HepG2 (cell line): ENCODE data around the gene ZNF391. TPM values are rescaled to one million over a fixed set of nuclear protein-coding genes. Genes with fewer than 3 reads are reported as not detected.
A peak's percentile ranks its signal among the peaks of the same experiment; 100 is the strongest.

Source experiments
- AGO1 ChIP-seq: fragments of 200-400 bp; formaldehyde crosslinking; IDR thresholded peaks from 2 replicates; pipeline ENCODE4 v1.6.1; 2017; ENCODE audit warnings: mild to moderate bottlenecking, low read depth, low read length, moderate library complexity; ENCODE audit not compliant: poor library complexity, severe bottlenecking
- ATRX ChIP-seq: sonication (generic); formaldehyde crosslinking; IDR thresholded peaks from 2 replicates; pipeline ENCODE4 v1.4.0; 2020; ENCODE audit warnings: missing genetic modification reagents, borderline replicate concordance
- BATF2 ChIP-seq: sonication (generic); formaldehyde crosslinking; IDR thresholded peaks from 2 replicates; pipeline ENCODE4 v1.8.0; 2022; ENCODE audit warnings: mild to moderate bottlenecking, missing genetic modification reagents, moderate library complexity
- BHLHE40 ChIP-seq: IDR thresholded peaks from 2 replicates; pipeline ENCODE4 v1.6.1; 2011; ENCODE audit warnings: low read length, improper control_type of control experiment
- BRD4 ChIP-seq: sonication (generic); formaldehyde crosslinking; IDR thresholded peaks from 2 replicates; pipeline ENCODE4 v1.4.0; 2020; ENCODE audit warnings: missing genetic modification reagents
- CREM ChIP-seq, 2 experiments: sonication (generic) in 1 of 2; formaldehyde crosslinking in 1 of 2; IDR thresholded peaks; 2 replicates each; pipeline versions ENCODE4 v1.4.0 to v1.6.1; 2016 to 2020; ENCODE audit warnings: antibody characterized with exemption in 1 of 2, mild to moderate bottlenecking in 1 of 2, missing genetic modification reagents in 1 of 2
- FOXK2 ChIP-seq: fragments of 450-650 bp; IDR thresholded peaks from 2 replicates; pipeline ENCODE4 v1.6.1; 2016
- FOXP1 ChIP-seq, 2 experiments: fragments of 450-650 bp in 1 of 2; IDR thresholded peaks; 2 replicates each; pipeline ENCODE4 v1.6.1; 2017 to 2018; ENCODE audit warnings: antibody characterized with exemption in 1 of 2
- GLMP ChIP-seq: sonication (generic); formaldehyde crosslinking; IDR thresholded peaks from 2 replicates; pipeline ENCODE4 v1.9.0; 2021; ENCODE audit warnings: missing genetic modification reagents, mild to moderate bottlenecking, borderline replicate concordance
- JUN ChIP-seq: sonication (generic); formaldehyde crosslinking; IDR thresholded peaks from 2 replicates; pipeline ENCODE4 v1.4.0; 2020; ENCODE audit warnings: mild to moderate bottlenecking, missing genetic modification reagents
- KDM6A ChIP-seq: IDR thresholded peaks from 2 replicates; pipeline ENCODE4 v1.6.1; 2016; ENCODE audit warnings: low read depth
- MTF2 ChIP-seq: sonication (generic); formaldehyde crosslinking; IDR thresholded peaks from 2 replicates; pipeline ENCODE4 v1.5.0; 2020; ENCODE audit warnings: missing genetic modification reagents, borderline replicate concordance
- MXI1 ChIP-seq: IDR thresholded peaks from 3 replicates; pipeline ENCODE4 v1.6.1; 2012; ENCODE audit warnings: low read depth, low read length, inconsistent platforms, borderline replicate concordance
- MZF1 ChIP-seq: sonication (generic); formaldehyde crosslinking; IDR thresholded peaks from 2 replicates; pipeline ENCODE4 v1.8.1; 2023; ENCODE audit warnings: mild to moderate bottlenecking, missing genetic modification reagents, borderline replicate concordance
- NFKBIZ ChIP-seq: IDR thresholded peaks from 2 replicates; pipeline ENCODE4 v1.6.1; 2018; ENCODE audit warnings: missing genetic modification reagents, missing compliant biosample characterization
- NKX3-1 ChIP-seq: sonication (generic); formaldehyde crosslinking; IDR thresholded peaks from 2 replicates; pipeline ENCODE4 v1.5.0; 2020; ENCODE audit warnings: missing genetic modification reagents
- PLRG1 ChIP-seq: fragments of 450-650 bp; conservative IDR thresholded peaks from 2 replicates; pipeline ENCODE4 v1.6.1; 2016
- RBAK ChIP-seq: sonication (generic); formaldehyde crosslinking; IDR thresholded peaks from 2 replicates; pipeline ENCODE4 v1.5.1; 2020; ENCODE audit warnings: mild to moderate bottlenecking, missing genetic modification reagents
- RORA ChIP-seq: sonication (generic); formaldehyde crosslinking; IDR thresholded peaks from 2 replicates; pipeline ENCODE4 v1.5.0; 2020; ENCODE audit warnings: mild to moderate bottlenecking, missing genetic modification reagents, moderate library complexity
- RXRA ChIP-seq: sonication (generic); formaldehyde crosslinking; IDR thresholded peaks from 2 replicates; pipeline ENCODE4 v1.5.1; 2020; ENCODE audit warnings: missing genetic modification reagents
- SMAD3 ChIP-seq: sonication (generic); formaldehyde crosslinking; IDR thresholded peaks from 2 replicates; pipeline ENCODE4 v1.4.0; 2020; ENCODE audit warnings: missing genetic modification reagents
- TFE3 ChIP-seq: IDR thresholded peaks from 2 replicates; pipeline ENCODE4 v1.6.1; 2016
- TOE1 ChIP-seq: sonication (generic); formaldehyde crosslinking; IDR thresholded peaks from 2 replicates; pipeline ENCODE4 v1.4.0; 2020; ENCODE audit warnings: mild to moderate bottlenecking, missing genetic modification reagents
- ZFP36 ChIP-seq: fragments of 150-350 bp; IDR thresholded peaks from 2 replicates; pipeline ENCODE4 v1.6.1; 2018; ENCODE audit warnings: borderline replicate concordance, low read length, low read depth; ENCODE audit not compliant: partially characterized antibody
- ZNF136 ChIP-seq: sonication (generic); formaldehyde crosslinking; IDR thresholded peaks from 2 replicates; pipeline ENCODE4 v1.8.1; 2022; ENCODE audit warnings: low read depth, mild to moderate bottlenecking, moderate library complexity, missing genetic modification reagents
- ZNF17 ChIP-seq: sonication (generic); formaldehyde crosslinking; IDR thresholded peaks from 2 replicates; pipeline ENCODE4 v1.5.0; 2020; ENCODE audit warnings: mild to moderate bottlenecking, missing genetic modification reagents
- ZNF230 ChIP-seq: sonication (generic); formaldehyde crosslinking; IDR thresholded peaks from 2 replicates; pipeline ENCODE4 v1.4.0; 2020; ENCODE audit warnings: mild to moderate bottlenecking, missing genetic modification reagents
- ZNF331 ChIP-seq: sonication (generic); formaldehyde crosslinking; IDR thresholded peaks from 2 replicates; pipeline ENCODE4 v1.4.0; 2020; ENCODE audit warnings: missing genetic modification reagents
- ZNF343 ChIP-seq: sonication (generic); formaldehyde crosslinking; IDR thresholded peaks from 2 replicates; pipeline ENCODE4 v1.4.0; 2020; ENCODE audit warnings: mild to moderate bottlenecking, missing genetic modification reagents
- ZNF772 ChIP-seq: sonication (generic); formaldehyde crosslinking; IDR thresholded peaks from 2 replicates; pipeline ENCODE4 v1.5.0; 2020; ENCODE audit warnings: mild to moderate bottlenecking, missing genetic modification reagents
- polyA plus RNA-seq, 8 experiments: library from polyadenylated mRNA; depleted of rRNA in 3 of 8; stranded (reverse) in 7 of 8; unstranded in 1 of 8; fragments of >200 nt; fragmentation: Illumina TruSeq in 4 of 8; extraction: Trizol in 4 of 8; gene quantifications; 2 replicates each; pipeline versions ENCODE4 v1.2.1 to v1.2.3, GENCODE V29; 2011 to 2016; ENCODE audit warnings: low read depth in 4 of 8, missing spikeins in 1 of 8, mixed read lengths in 1 of 8; ENCODE audit not compliant: insufficient read depth in 1 of 8
- total RNA-seq, 5 experiments: library from RNA; depleted of rRNA; stranded (reverse); fragments of >200 nt; fragmentation: Illumina TruSeq; extraction: Trizol; gene quantifications; 2 replicates each; pipeline ENCODE4 v1.2.3, GENCODE V29; 2016; ENCODE audit warnings: low read depth in 1 of 5

ZNF391 gene
- total and polyA plus RNA-seq, 2 of the 13 experiments (the other 11 are each of a cell fraction or from before 2014, with no cell fraction given) = 0.78 to 1.7 TPM

- TF ChIP-seq AGO1 (peak; percentile 61), GLMP (CRISPR knock-in tag) (no peak), ZNF136 (peak; percentile 69; the same call in 1 of the 2 replicates), ZNF331 (CRISPR knock-in tag) (peak; percentile 91), KDM6A (CRISPR knock-in tag) (0 out of 2 replicates have a peak, but pooled peaks have one; percentile 7), RXRA (CRISPR knock-in tag) (peak; percentile 67), NKX3-1 (CRISPR knock-in tag) (peak; percentile 94), ATRX (no peak), CREM (IDR thresholded peaks at IDR 0.05) (no peak), CREM (CRISPR knock-in tag; IDR thresholded peaks at IDR 0.05) (no peak), ZNF343 (peak; percentile 96), ZNF17 (CRISPR knock-in tag) (no peak), RORA (CRISPR knock-in tag) (no peak), MXI1 (peak; percentile 34; the same call in 1 of the 3 replicates), MZF1 (CRISPR knock-in tag) (no peak), ZFP36 (peak; percentile 76), MTF2 (CRISPR knock-in tag) (peak; percentile 97), JUN (CRISPR knock-in tag) (no peak), PLRG1 (no peak), BRD4 (CRISPR knock-in tag) (peak; percentile 99), ZNF230 (CRISPR knock-in tag) (peak; percentile 82; the same call in 1 of the 2 replicates), TOE1 (CRISPR knock-in tag) (no peak), RBAK (CRISPR knock-in tag) (no peak), FOXK2 (no peak), BATF2 (CRISPR knock-in tag) (peak; percentile 44; the same call in 1 of the 2 replicates), ZNF772 (peak; percentile 98), BHLHE40 (no peak), SMAD3 (peak; percentile 88), TFE3 (CRISPR knock-in tag) (peak; percentile 64), NFKBIZ (CRISPR knock-in tag) (no peak), FOXP1 (IDR thresholded peaks at IDR 0.05) (no peak), FOXP1 (CRISPR knock-in tag; IDR thresholded peaks at IDR 0.05) (peak; percentile 32; the same call in 1 of the 2 replicates)
Observed at GRCh38 chr6:27388293-27389197, at the start of gene ZNF391 (continued).
